Loucy (cell line): ENCODE measurements around the gene SUN2.

Experiments
- CTCF ChIP-seq: fragments of 200-600 bp; sonication (generic); conservative IDR thresholded peaks from 2 replicates; pipeline ENCODE4 v1.5.1; 2014; ENCODE audit warnings: mild to moderate bottlenecking, antibody characterized with exemption, low read length
- EZH2phosphoT487 ChIP-seq: fragments of 200-600 bp; IDR thresholded peaks from 2 replicates; pipeline ENCODE4 v1.6.1; 2018; ENCODE audit warnings: antibody characterized with exemption, mild to moderate bottlenecking, moderate library complexity, borderline replicate concordance

GRCh38 chr22:38707346-38707745 lies 48.5 kb downstream of the SUN2 start:
- TF ChIP-seq CTCF (no peak), EZH2phosphoT487 (no peak)
